Gastrocnemius medialis (tissue), 4 donors: ENCODE results near the gene SRCAP. TPM values are rescaled to one million over a fixed set of nuclear protein-coding genes. Genes with fewer than 3 reads are reported as not detected.
A peak's percentile ranks its signal among the peaks of the same experiment; 100 is the strongest.
"Not testable (repeated sequence)": the region's sequence is repeated elsewhere in the genome, so short reads cannot be mapped to it uniquely, and the experiment has no call there.

Experiments used
- ATAC-seq, 2 donors: fragments of 150-250 bp; one replicate each; pipeline ENCODE4 v1.9.1; 2016
- DNase-seq, 2 donors: peaks; one replicate each; pipeline ENCODE4 v3.0.0-alpha.2; 2019
- H3K27ac ChIP-seq, 4 donors: fragments of 200-600 bp; sonication (generic); 1 replicate in 1 of 4; 2 replicates in 3 of 4; pipeline ENCODE4 v1.5.1; 2016 to 2018; ENCODE audit warnings: mild to moderate bottlenecking in 2 of 4, moderate library complexity in 1 of 4
- H3K27me3 ChIP-seq, 3 donors: fragments of 200-600 bp; sonication (generic) in 2 of 3; 1 replicate in 1 of 3; 2 replicates in 2 of 3; pipeline versions ENCODE4 v1.5.1 to v1.6.0; 2016 to 2019; ENCODE audit warnings: mild to moderate bottlenecking in 1 of 3, moderate library complexity in 1 of 3
- H3K36me3 ChIP-seq, 2 donors: fragments of 200-600 bp; sonication (generic) in 1 of 2; one replicate each; pipeline ENCODE4 v1.5.1; 2017 to 2018
- H3K4me1 ChIP-seq, 2 donors: fragments of 200-600 bp; sonication (generic) in 1 of 2; one replicate each; pipeline ENCODE4 v1.5.1; 2016 to 2017; ENCODE audit warnings: mild to moderate bottlenecking in 2 of 2
- H3K4me3 ChIP-seq, 4 donors: fragments of 200-600 bp; sonication (generic) in 3 of 4; 1 replicate in 1 of 4; 2 replicates in 3 of 4; pipeline ENCODE4 v1.5.1; 2016 to 2019; ENCODE audit warnings: mild to moderate bottlenecking in 2 of 4
- H3K9me3 ChIP-seq, 3 donors: fragments of 200-600 bp; sonication (generic) in 2 of 3; 1 replicate in 1 of 3; 2 replicates in 2 of 3; pipeline ENCODE4 v1.5.1; 2016 to 2019
- POLR2A ChIP-seq, 2 donors: fragments of 450-650 bp; IDR thresholded peaks; one replicate each; pipeline ENCODE4 v1.6.1; 2017; ENCODE audit warnings: antibody characterized with exemption in 2 of 2, mild to moderate bottlenecking in 2 of 2, moderate library complexity in 2 of 2
- in situ Hi-C, 4 donors: fragments of 200-750 bp; cut with MboI; loops; one replicate each; pipeline versions ENCODE4 v1.15.0 to v1.8.0; 2017; ENCODE audit warnings: low sequenced_read_pairs in 4 of 4
- intact Hi-C: fragments of 100-400 bp; cut with DNase I; formaldehyde crosslinking; loops from one replicate; pipeline ENCODE4 v1.15.1; 2023; ENCODE audit warnings: low total_unique reads
- total RNA-seq, 4 donors: library from RNA; depleted of rRNA; stranded (reverse); fragments of >200 nt; gene quantifications; one replicate each; pipeline versions ENCODE4 v1.1.0 to v1.2.3, GENCODE V29; 2016
- TF ChIP-seq, protein P1 (sequence below), 5 experiments: fragments of 450-650 bp in 3 of 5; fragments of 200-600 bp in 2 of 5; sonication (generic) in 2 of 5; IDR thresholded peaks in 4 of 5; conservative IDR thresholded peaks in 1 of 5; 1 replicate in 4 of 5; 2 replicates in 1 of 5; pipeline ENCODE4 v1.5.1; 2016 to 2019; ENCODE audit warnings: antibody characterized with exemption in 5 of 5, mild to moderate bottlenecking in 3 of 5, moderate library complexity in 3 of 5

Gene SRCAP
- total RNA-seq, 4 donors from 2014 or later: 15.3 to 25.5 (median 21.9) TPM

DNA sequence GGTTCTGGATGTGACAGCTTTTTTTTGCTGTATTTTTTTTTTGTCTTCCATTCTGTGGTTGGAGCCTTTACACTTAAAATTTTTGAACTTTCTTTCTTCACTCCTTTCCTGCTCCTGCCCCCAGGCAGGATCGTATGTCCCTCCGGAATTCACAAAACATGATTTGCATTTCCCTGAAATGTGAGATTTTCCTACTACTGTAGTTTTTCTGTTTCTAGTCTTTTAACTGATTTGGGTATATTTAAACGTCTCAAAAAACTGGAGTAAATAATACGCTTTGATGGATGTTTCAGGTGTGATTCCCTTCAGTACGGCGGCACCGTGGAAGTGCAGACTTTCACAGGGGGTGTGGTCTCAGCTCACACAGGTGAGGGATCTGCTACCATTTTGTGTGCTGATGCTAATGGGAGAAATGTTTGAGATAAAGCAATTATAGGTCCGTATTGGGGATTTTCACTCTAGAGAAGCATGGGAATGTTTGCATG is 686 bp downstream of the SRCAP start:
- Histone ChIP-seq H3K27ac (peak overlapping the region; percentile 98 to 100 (median 100)), H3K27me3 (no peaks in the 10 kb centered on the region), H3K9me3 (no peaks in the 10 kb centered on the region), H3K4me1 (peaks cover 26 to 28% of the 10 kb centered on the region in 2 donors), H3K4me3 (peak overlapping the region; percentile 89 to 100 (median 98)), H3K36me3 (peaks cover 0 to 50% of the 10 kb centered on the region in 2 donors)
- TF ChIP-seq POLR2A (IDR thresholded peaks at IDR 0.05): no peak
- TF ChIP-seq, protein P1, sequence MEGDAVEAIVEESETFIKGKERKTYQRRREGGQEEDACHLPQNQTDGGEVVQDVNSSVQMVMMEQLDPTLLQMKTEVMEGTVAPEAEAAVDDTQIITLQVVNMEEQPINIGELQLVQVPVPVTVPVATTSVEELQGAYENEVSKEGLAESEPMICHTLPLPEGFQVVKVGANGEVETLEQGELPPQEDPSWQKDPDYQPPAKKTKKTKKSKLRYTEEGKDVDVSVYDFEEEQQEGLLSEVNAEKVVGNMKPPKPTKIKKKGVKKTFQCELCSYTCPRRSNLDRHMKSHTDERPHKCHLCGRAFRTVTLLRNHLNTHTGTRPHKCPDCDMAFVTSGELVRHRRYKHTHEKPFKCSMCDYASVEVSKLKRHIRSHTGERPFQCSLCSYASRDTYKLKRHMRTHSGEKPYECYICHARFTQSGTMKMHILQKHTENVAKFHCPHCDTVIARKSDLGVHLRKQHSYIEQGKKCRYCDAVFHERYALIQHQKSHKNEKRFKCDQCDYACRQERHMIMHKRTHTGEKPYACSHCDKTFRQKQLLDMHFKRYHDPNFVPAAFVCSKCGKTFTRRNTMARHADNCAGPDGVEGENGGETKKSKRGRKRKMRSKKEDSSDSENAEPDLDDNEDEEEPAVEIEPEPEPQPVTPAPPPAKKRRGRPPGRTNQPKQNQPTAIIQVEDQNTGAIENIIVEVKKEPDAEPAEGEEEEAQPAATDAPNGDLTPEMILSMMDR (IDR thresholded peaks at IDR 0.05 in 4 of 5, conservative IDR thresholded peaks at IDR 0.05 in 1 of 5): no peak
- no peak for ATAC-seq
- intact Hi-C loops: loop anchor here (1.0 to 5.0 kb wide), 3 partner anchors 115 to 759 kb away; partner anchors contain the start of genes ARMC5 and MAPK3
- in situ Hi-C loops: loop anchor here in 1 of 4 donors (10.0 kb wide), 1 partner anchor 55 kb away; no protein-coding TSS in a partner anchor
- DNase-seq: no peak

DNA sequence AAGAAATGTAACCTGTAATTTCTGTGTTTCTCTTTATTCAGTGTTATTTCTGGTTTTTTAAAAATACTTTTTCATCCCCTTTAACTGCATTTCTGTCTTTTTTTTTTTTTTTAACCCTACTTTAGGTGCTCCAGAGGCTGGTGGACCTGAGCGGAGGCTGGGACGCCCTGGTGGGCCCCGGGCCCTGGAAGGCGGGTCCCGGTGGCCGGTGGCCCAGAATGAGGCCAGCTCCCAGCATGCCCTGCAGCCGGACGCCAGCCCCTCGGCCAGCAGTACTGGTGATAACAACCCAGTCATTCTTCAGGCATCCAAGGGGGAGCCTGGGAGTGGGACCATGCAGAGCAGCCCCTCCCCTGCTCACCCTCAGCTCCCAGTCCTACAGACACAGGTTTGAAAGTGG is 1.5 kb downstream of the SRCAP start:
- Histone ChIP-seq H3K27me3 (no peaks in the 10 kb centered on the region), H3K36me3 (peaks cover 0 to 58% of the 10 kb centered on the region in 2 donors), H3K4me1 (peaks cover 26 to 28% of the 10 kb centered on the region in 2 donors), H3K27ac (peak overlapping the region in 1 of 4 donors; percentile 100), H3K9me3 (no peaks in the 10 kb centered on the region), H3K4me3 (peak overlapping the region in 1 of 4 donors; percentile 99)
- no peak for DNase-seq
- TF ChIP-seq, protein P1 (IDR thresholded peaks at IDR 0.05 in 4 of 5, conservative IDR thresholded peaks at IDR 0.05 in 1 of 5): no peak
- no peak for TF ChIP-seq POLR2A (IDR thresholded peaks at IDR 0.05)
- in situ Hi-C loops: no loop called here
- intact Hi-C loops: no loop called here
- ATAC-seq: no peak

DNA sequence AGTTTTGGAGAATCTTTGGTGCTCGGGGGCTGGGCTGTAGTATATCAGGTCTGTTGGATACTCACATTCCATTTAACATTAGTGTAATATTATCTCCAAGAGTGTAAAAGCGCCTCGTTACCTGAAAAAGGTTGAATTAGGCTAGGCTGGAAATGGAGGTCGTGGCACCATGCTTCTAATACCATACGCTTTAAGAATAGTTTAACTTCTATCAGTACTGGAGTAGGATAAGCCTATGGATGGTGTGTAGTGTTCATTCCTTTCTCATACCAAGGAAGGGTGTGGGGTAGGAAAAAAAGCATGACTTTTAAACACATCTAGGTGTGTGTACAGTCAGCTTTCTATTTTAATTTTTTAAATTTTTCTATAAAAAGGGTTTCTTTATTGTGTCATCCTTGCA is 2.0 kb downstream of the SRCAP start:
- peak overlapping the region in 1 of 4 donors; percentile 100 for H3K27ac ChIP-seq

DNA sequence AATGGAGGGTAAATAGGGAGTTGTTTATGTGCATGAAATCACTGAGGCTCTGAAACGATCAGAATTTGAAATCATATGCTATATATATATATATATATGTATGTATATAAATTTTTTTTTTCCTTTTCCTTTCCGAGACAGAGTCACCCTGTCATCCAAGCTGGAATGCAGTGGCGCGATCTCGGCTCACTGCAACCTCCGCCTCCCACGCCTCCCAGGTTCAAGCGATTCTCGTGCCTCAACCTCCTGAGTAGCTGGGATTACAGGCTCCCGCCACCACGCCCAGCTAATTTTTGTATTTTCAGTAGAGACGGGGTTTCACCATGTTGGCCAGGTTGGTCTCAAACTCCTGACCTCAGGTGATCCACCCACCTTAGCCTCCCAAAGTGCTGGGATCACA is 4.1 kb downstream of the SRCAP start:
- in situ Hi-C loops, intact Hi-C loops, DNase-seq, H3K27ac ChIP-seq, H3K27me3 ChIP-seq, H3K4me3 ChIP-seq, H3K9me3 ChIP-seq, ATAC-seq: not testable (repeated sequence)
- Histone ChIP-seq H3K4me1 (peaks cover 20 to 21% of the 10 kb centered on the region in 2 donors), H3K36me3 (peaks cover 2 to 84% of the 10 kb centered on the region in 2 donors)

More for the DNA sequence above, 2.0 kb downstream of the SRCAP start:
- H3K27me3 ChIP-seq: no peaks in the 10 kb centered on the region
- no peak for DNase-seq
- TF ChIP-seq, protein P1 (IDR thresholded peaks at IDR 0.05 in 4 of 5, conservative IDR thresholded peaks at IDR 0.05 in 1 of 5): no peak
- no peak for TF ChIP-seq POLR2A (IDR thresholded peaks at IDR 0.05)
- ATAC-seq: no peak
- peaks cover 0 to 63% of the 10 kb centered on the region in 2 donors for H3K36me3 ChIP-seq
- peaks cover 26 to 28% of the 10 kb centered on the region in 2 donors for H3K4me1 ChIP-seq
- no peaks in the 10 kb centered on the region for H3K9me3 ChIP-seq
- in situ Hi-C loops: no loop called here
- H3K4me3 ChIP-seq: no peak overlapping the region
- intact Hi-C loops: no loop called here

DNA sequence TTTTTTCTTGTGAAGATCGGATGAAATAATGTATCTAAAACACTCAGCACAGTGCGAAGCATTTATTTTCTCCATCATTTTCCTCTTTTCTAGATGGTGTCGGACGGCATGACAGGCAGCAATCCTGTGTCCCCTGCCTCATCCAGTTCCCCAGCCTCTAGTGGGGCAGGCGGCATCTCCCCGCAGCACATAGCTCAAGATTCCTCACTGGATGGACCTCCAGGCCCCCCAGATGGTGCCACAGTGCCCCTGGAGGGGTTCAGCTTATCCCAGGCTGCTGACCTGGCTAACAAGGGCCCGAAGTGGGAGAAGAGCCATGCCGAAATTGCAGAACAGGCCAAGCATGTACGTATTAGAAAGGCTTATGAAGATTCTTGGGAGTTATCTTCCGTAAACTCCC is 5.0 kb downstream of the SRCAP start:
- Histone ChIP-seq H3K4me1 (peaks cover 20 to 21% of the 10 kb centered on the region in 2 donors), H3K9me3 (no peaks in the 10 kb centered on the region), H3K27ac (no peak overlapping the region), H3K36me3 (peaks cover 2 to 93% of the 10 kb centered on the region in 2 donors), H3K27me3 (no peaks in the 10 kb centered on the region), H3K4me3 (no peak overlapping the region)
- intact Hi-C loops: no loop called here
- no peak for TF ChIP-seq POLR2A (IDR thresholded peaks at IDR 0.05)
- TF ChIP-seq, protein P1 (IDR thresholded peaks at IDR 0.05 in 4 of 5, conservative IDR thresholded peaks at IDR 0.05 in 1 of 5): no peak
- DNase-seq (no peak), ATAC-seq (no peak)
- in situ Hi-C loops: no loop called here
